Measurements from ENCODE around the gene IP6K2. TPM values are rescaled to one million over a fixed set of nuclear protein-coding genes. Genes with fewer than 3 reads are reported as not detected.

Gene IP6K2
- total and polyA plus RNA-seq, 10 of the 15 experiments (the other 5 are each of a cell fraction or from before 2014, with no cell fraction given), result 25.8 to 95.9 (median 69.0) TPM

DNA sequence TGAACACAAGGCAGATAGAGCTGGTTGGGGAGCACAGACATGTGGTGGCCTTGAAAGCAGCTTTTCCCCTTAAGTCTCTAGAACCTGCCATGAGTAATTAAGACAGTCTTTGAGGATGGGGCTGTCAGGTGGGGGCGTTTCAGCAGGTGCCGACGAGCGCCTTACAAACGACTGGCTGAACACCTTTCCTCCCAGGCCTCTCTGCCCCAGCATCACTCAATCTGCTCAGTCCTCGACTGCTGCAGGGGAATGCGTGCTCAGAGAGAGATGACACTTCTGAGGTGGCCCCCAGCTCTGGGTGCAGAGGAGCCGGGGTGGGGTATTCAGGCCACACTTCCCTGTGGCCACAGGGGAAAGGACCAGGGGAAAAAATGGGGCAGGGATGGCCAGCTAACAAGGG lies 23.2 kb downstream of the IP6K2 start:
- in situ Hi-C loops (cut with MboI), result no loop called here
- Histone ChIP-seq H3K4me2 (ENCODE audit: control insufficient read depth, insufficient read depth) (no peak overlapping the region), H2AFZ (ENCODE audit: control insufficient read depth, low read depth, low read length) (no peak overlapping the region), H3K27me3 (replicated peaks in 1 of 2; ENCODE audit: control insufficient read depth in 2 of 2, insufficient read depth in 2 of 2, low read length in 1 of 2) (no peaks in the 10 kb centered on the region), H3K36me3 (ENCODE audit: control insufficient read depth in 2 of 2, insufficient read depth in 2 of 2, low read length in 1 of 2) (peaks cover 33 to 42% of the 10 kb centered on the region in 2 experiments), H3K27ac (ENCODE audit: control insufficient read depth, insufficient read depth) (no peak overlapping the region), H3K4me3 (no peak overlapping the region), H3K9me3 (replicated peaks; ENCODE audit: control insufficient read depth, insufficient read depth, low read length) (no peaks in the 10 kb centered on the region), H3K4me1 (ENCODE audit: control insufficient read depth, insufficient read depth, low read length) (no peaks in the 10 kb centered on the region), H3K9ac (ENCODE audit: control insufficient read depth, insufficient read depth, low read length) (no peak overlapping the region), H3K79me2 (ENCODE audit: control insufficient read depth, insufficient read depth, low read length) (peaks cover 16% of the 10 kb centered on the region), H4K20me1 (ENCODE audit: control insufficient read depth, insufficient read depth) (no peaks in the 10 kb centered on the region; the same call in none of the 2 replicates)
- POLR2A ChIA-PET, result interaction anchor here (0.6 kb wide), 1 partner anchor 21 kb away, joined by 3 read pairs; no protein-coding TSS in a partner anchor
- intact Hi-C loops (cut with micrococcal nuclease; ENCODE audit: unreplicated experiment), result no loop called here
- 90% methylated on average over 8 of the region's 8 CpGs for WGBS (ENCODE audit: insufficient coverage, insufficient replicate concordance, low lambda C conversion rate, missing lambda C conversion rate)
- RAD21 ChIA-PET (ENCODE audit: unreplicated experiment), result no interaction called here
- SMC1A ChIA-PET (ENCODE audit: uncharacterized antibody, unreplicated experiment), result no interaction called here
- CTCF ChIA-PET, result no interaction called here
- FAIRE-seq (no peak), DNase-seq (ENCODE audit: low read depth, low spot score) (no peak), ATAC-seq (no peak)
- no TSS peak for BruUV-seq (replicated peaks)
- no peak for TF ChIP-seq BCL11A (IDR thresholded peaks at IDR 0.05; ENCODE audit: low read depth, low read length)
- TF ChIP-seq SRF (IDR thresholded peaks at IDR 0.05; ENCODE audit: low read depth in 2 of 2, low read length in 2 of 2), result no peak
- TF ChIP-seq, protein P1, sequence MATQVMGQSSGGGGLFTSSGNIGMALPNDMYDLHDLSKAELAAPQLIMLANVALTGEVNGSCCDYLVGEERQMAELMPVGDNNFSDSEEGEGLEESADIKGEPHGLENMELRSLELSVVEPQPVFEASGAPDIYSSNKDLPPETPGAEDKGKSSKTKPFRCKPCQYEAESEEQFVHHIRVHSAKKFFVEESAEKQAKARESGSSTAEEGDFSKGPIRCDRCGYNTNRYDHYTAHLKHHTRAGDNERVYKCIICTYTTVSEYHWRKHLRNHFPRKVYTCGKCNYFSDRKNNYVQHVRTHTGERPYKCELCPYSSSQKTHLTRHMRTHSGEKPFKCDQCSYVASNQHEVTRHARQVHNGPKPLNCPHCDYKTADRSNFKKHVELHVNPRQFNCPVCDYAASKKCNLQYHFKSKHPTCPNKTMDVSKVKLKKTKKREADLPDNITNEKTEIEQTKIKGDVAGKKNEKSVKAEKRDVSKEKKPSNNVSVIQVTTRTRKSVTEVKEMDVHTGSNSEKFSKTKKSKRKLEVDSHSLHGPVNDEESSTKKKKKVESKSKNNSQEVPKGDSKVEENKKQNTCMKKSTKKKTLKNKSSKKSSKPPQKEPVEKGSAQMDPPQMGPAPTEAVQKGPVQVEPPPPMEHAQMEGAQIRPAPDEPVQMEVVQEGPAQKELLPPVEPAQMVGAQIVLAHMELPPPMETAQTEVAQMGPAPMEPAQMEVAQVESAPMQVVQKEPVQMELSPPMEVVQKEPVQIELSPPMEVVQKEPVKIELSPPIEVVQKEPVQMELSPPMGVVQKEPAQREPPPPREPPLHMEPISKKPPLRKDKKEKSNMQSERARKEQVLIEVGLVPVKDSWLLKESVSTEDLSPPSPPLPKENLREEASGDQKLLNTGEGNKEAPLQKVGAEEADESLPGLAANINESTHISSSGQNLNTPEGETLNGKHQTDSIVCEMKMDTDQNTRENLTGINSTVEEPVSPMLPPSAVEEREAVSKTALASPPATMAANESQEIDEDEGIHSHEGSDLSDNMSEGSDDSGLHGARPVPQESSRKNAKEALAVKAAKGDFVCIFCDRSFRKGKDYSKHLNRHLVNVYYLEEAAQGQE (IDR thresholded peaks at IDR 0.05; ENCODE audit: low read depth, low read length), result no peak
- TF ChIP-seq NFIC (IDR thresholded peaks at IDR 0.05; ENCODE audit: low read depth, low read length), result no peak
- TF ChIP-seq, protein P2, sequence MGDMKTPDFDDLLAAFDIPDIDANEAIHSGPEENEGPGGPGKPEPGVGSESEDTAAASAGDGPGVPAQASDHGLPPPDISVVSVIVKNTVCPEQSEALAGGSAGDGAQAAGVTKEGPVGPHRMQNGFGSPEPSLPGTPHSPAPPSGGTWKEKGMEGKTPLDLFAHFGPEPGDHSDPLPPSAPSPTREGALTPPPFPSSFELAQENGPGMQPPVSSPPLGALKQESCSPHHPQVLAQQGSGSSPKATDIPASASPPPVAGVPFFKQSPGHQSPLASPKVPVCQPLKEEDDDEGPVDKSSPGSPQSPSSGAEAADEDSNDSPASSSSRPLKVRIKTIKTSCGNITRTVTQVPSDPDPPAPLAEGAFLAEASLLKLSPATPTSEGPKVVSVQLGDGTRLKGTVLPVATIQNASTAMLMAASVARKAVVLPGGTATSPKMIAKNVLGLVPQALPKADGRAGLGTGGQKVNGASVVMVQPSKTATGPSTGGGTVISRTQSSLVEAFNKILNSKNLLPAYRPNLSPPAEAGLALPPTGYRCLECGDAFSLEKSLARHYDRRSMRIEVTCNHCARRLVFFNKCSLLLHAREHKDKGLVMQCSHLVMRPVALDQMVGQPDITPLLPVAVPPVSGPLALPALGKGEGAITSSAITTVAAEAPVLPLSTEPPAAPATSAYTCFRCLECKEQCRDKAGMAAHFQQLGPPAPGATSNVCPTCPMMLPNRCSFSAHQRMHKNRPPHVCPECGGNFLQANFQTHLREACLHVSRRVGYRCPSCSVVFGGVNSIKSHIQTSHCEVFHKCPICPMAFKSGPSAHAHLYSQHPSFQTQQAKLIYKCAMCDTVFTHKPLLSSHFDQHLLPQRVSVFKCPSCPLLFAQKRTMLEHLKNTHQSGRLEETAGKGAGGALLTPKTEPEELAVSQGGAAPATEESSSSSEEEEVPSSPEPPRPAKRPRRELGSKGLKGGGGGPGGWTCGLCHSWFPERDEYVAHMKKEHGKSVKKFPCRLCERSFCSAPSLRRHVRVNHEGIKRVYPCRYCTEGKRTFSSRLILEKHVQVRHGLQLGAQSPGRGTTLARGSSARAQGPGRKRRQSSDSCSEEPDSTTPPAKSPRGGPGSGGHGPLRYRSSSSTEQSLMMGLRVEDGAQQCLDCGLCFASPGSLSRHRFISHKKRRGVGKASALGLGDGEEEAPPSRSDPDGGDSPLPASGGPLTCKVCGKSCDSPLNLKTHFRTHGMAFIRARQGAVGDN (IDR thresholded peaks at IDR 0.05), result no peak
- no peak for TF ChIP-seq RELA (IDR thresholded peaks at IDR 0.05; ENCODE audit: borderline replicate concordance, partially characterized antibody)
- TF ChIP-seq, protein P3, sequence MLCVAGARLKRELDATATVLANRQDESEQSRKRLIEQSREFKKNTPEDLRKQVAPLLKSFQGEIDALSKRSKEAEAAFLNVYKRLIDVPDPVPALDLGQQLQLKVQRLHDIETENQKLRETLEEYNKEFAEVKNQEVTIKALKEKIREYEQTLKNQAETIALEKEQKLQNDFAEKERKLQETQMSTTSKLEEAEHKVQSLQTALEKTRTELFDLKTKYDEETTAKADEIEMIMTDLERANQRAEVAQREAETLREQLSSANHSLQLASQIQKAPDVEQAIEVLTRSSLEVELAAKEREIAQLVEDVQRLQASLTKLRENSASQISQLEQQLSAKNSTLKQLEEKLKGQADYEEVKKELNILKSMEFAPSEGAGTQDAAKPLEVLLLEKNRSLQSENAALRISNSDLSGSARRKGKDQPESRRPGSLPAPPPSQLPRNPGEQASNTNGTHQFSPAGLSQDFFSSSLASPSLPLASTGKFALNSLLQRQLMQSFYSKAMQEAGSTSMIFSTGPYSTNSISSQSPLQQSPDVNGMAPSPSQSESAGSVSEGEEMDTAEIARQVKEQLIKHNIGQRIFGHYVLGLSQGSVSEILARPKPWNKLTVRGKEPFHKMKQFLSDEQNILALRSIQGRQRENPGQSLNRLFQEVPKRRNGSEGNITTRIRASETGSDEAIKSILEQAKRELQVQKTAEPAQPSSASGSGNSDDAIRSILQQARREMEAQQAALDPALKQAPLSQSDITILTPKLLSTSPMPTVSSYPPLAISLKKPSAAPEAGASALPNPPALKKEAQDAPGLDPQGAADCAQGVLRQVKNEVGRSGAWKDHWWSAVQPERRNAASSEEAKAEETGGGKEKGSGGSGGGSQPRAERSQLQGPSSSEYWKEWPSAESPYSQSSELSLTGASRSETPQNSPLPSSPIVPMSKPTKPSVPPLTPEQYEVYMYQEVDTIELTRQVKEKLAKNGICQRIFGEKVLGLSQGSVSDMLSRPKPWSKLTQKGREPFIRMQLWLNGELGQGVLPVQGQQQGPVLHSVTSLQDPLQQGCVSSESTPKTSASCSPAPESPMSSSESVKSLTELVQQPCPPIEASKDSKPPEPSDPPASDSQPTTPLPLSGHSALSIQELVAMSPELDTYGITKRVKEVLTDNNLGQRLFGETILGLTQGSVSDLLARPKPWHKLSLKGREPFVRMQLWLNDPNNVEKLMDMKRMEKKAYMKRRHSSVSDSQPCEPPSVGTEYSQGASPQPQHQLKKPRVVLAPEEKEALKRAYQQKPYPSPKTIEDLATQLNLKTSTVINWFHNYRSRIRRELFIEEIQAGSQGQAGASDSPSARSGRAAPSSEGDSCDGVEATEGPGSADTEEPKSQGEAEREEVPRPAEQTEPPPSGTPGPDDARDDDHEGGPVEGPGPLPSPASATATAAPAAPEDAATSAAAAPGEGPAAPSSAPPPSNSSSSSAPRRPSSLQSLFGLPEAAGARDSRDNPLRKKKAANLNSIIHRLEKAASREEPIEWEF (IDR thresholded peaks at IDR 0.05; ENCODE audit: insufficient replicate concordance, low read depth, low read length), result no peak
- no peak for TF ChIP-seq BRCA1 (IDR thresholded peaks at IDR 0.05; ENCODE audit: low read depth, low read length)
- TF ChIP-seq RAD21 (IDR thresholded peaks at IDR 0.05; ENCODE audit: insufficient read depth, low read depth, low read length), result no peak
- TF ChIP-seq SMARCA5 (IDR thresholded peaks at IDR 0.05), result no peak

Data from GM12878 (cell line).